HCT116 (cell line): ENCODE data around the gene ZFHX3. TPM values are rescaled to one million over a fixed set of nuclear protein-coding genes. Genes with fewer than 3 reads are reported as not detected.

Experiments used
- ATAC-seq: fragments of 200-7000 bp; cut with Tn5 transposase; 2 replicates; pipeline ENCODE4 v1.9.1; 2020; ENCODE audit warnings: mild to moderate bottlenecking, moderate library complexity
- BruUV-seq: library from RNA; stranded (reverse); fragments of 400-500 nt; replicated peaks from 2 replicates; lab custom pipeline; 2021; lab: Mats Ljungman, UMichigan
- CTCF ChIA-PET: fragments of 300-600 bp; sonication (Branson Sonifier 250); formaldehyde crosslinking; loops from one replicate; lab custom pipeline; 2021; ENCODE audit warnings: antibody characterized with exemption; lab: Charles Lee
- POLR2A ChIA-PET: fragments of 300-600, 350-600 bp; sonication (Branson Sonifier 250); formaldehyde crosslinking; loops from one replicate; lab custom pipeline; 2021; ENCODE audit warnings: antibody characterized with exemption; lab: Charles Lee
- RAD21 ChIA-PET, 2 experiments: fragments of 300-600 bp; sonication (Branson Sonifier 250); formaldehyde crosslinking; loops; one replicate each; lab custom pipeline; 2023; ENCODE audit warnings: low total read pairs in 2 of 2; ENCODE audit not compliant: uncharacterized antibody in 2 of 2, unreplicated experiment in 2 of 2, low non-redundant PET in 1 of 2; lab: Charles Lee
- DNase-seq: peaks from one replicate; pipeline ENCODE4 v3.0.0-alpha.2; 2010; ENCODE audit warnings: low read depth, low spot score
- H2AFZ ChIP-seq: fragments of 200-600 bp; shearing (Covaris generic), sonication (generic); 2 replicates; pipeline ENCODE4 v1.6.1; 2017; ENCODE audit warnings: low read depth, mixed run types, mixed read lengths, antibody characterized with exemption, low read length; ENCODE audit not compliant: poor library complexity, severe bottlenecking
- H3K27ac ChIP-seq: 2 replicates; pipeline ENCODE4 v1.5.1; 2012; ENCODE audit warnings: low read depth, low read length
- H3K27me3 ChIP-seq: fragments of 200-600 bp; sonication (generic); 2 replicates; pipeline ENCODE4 v1.6.1; 2016; ENCODE audit warnings: mixed run types, low read length, mixed read lengths; ENCODE audit not compliant: insufficient read depth
- H3K36me3 ChIP-seq, 2 experiments: fragments of 200-500 bp in 1 of 2; fragments of 200-600 bp in 1 of 2; sonication (Bioruptor generic) in 1 of 2; sonication (generic) in 1 of 2; 2 replicates each; pipeline versions ENCODE4 v1.5.1 to v1.6.1; 2014 to 2016; ENCODE audit warnings: low read length in 2 of 2, inconsistent platforms in 1 of 2, mixed read lengths in 1 of 2, mixed run types in 1 of 2; ENCODE audit not compliant: insufficient read depth in 2 of 2, control insufficient read depth in 1 of 2
- H3K4me1 ChIP-seq, 2 experiments: fragments of 200-600 bp in 1 of 2; sonication (generic) in 1 of 2; 2 replicates each; pipeline versions ENCODE4 v1.5.1 to v1.6.1; 2012 to 2017; ENCODE audit warnings: low read length in 2 of 2, inconsistent platforms in 1 of 2, mild to moderate bottlenecking in 1 of 2, mixed read lengths in 1 of 2, mixed run types in 1 of 2, moderate library complexity in 1 of 2; ENCODE audit not compliant: insufficient read depth in 2 of 2, control insufficient read depth in 1 of 2
- H3K4me2 ChIP-seq: fragments of 200-600 bp; sonication (generic); 2 replicates; pipeline ENCODE4 v1.6.1; 2017; ENCODE audit warnings: mixed run types, low read length, mixed read lengths
- H3K4me3 ChIP-seq, 2 experiments: fragments of 200-600 bp in 1 of 2; sonication (generic) in 1 of 2; replicated peaks in 1 of 2; 2 replicates each; pipeline ENCODE4 v1.5.1; 2011 to 2016; ENCODE audit warnings: low read length in 2 of 2, control low read depth in 1 of 2, low read depth in 1 of 2, mild to moderate bottlenecking in 1 of 2, mixed read lengths in 1 of 2, mixed run types in 1 of 2
- H3K79me2 ChIP-seq: fragments of 200-600 bp; sonication (generic); 2 replicates; pipeline ENCODE4 v1.6.1; 2017; ENCODE audit warnings: mild to moderate bottlenecking, mixed run types, low read length, moderate library complexity, mixed read lengths; ENCODE audit not compliant: insufficient read depth
- H3K9ac ChIP-seq: fragments of 200-600 bp; sonication (generic); 2 replicates; pipeline ENCODE4 v1.6.1; 2016; ENCODE audit warnings: low read length, mixed read lengths
- H3K9me2 ChIP-seq: fragments of 200-600 bp; sonication (generic), shearing (Covaris generic); 2 replicates; pipeline ENCODE4 v1.6.1; 2017; ENCODE audit warnings: mixed run types, mild to moderate bottlenecking, moderate library complexity; ENCODE audit not compliant: insufficient read depth
- H3K9me3 ChIP-seq, 2 experiments: fragments of 200-500 bp in 1 of 2; fragments of 200-600 bp in 1 of 2; sonication (Bioruptor generic) in 1 of 2; sonication (generic) in 1 of 2; 2 replicates each; pipeline ENCODE4 v1.6.1; 2014 to 2017; ENCODE audit warnings: low read length in 2 of 2, mixed read lengths in 2 of 2, inconsistent platforms in 1 of 2, low read depth in 1 of 2, mild to moderate bottlenecking in 1 of 2, mixed run types in 1 of 2, moderate library complexity in 1 of 2; ENCODE audit not compliant: control insufficient read depth in 1 of 2, insufficient read depth in 1 of 2
- H4K20me1 ChIP-seq: fragments of 200-600 bp; sonication (generic), shearing (Covaris generic); 2 replicates; pipeline ENCODE4 v1.6.1; 2017; ENCODE audit warnings: mixed run types, mild to moderate bottlenecking, moderate library complexity; ENCODE audit not compliant: insufficient read depth
- ATF3 ChIP-seq: IDR thresholded peaks from 2 replicates; pipeline ENCODE4 v1.6.1; 2012
- CBX3 ChIP-seq: IDR thresholded peaks from 2 replicates; pipeline ENCODE4 v1.6.1; 2012; ENCODE audit warnings: low read depth
- CEBPB ChIP-seq: IDR thresholded peaks from 2 replicates; pipeline ENCODE4 v1.6.1; 2012; ENCODE audit warnings: low read depth
- CTCF ChIP-seq, 3 experiments: fragments of 200-600 bp in 1 of 3; sonication (generic) in 1 of 3; IDR thresholded peaks in 2 of 3; conservative IDR thresholded peaks in 1 of 3; 2 replicates each; pipeline ENCODE4 v1.5.1; 2012 to 2017; ENCODE audit warnings: low read depth in 2 of 3, low read length in 2 of 3, antibody characterized with exemption in 1 of 3, borderline replicate concordance in 1 of 3, control low read depth in 1 of 3, mild to moderate bottlenecking in 1 of 3, mixed read lengths in 1 of 3, mixed run types in 1 of 3, moderate library complexity in 1 of 3; ENCODE audit not compliant: insufficient read depth in 1 of 3
- EGR1 ChIP-seq: IDR thresholded peaks from 2 replicates; pipeline ENCODE4 v1.6.1; 2012; ENCODE audit warnings: low read depth
- EZH2phosphoT487 ChIP-seq: fragments of 200-600 bp; IDR thresholded peaks from 2 replicates; pipeline ENCODE4 v1.6.1; 2018; ENCODE audit warnings: antibody characterized with exemption, borderline replicate concordance
- JUND ChIP-seq: IDR thresholded peaks from 2 replicates; pipeline ENCODE4 v1.6.1; 2012
- MAX ChIP-seq: IDR thresholded peaks from 2 replicates; pipeline ENCODE4 v1.6.1; 2012
- POLR2A ChIP-seq: IDR thresholded peaks from 2 replicates; pipeline ENCODE4 v1.7.0; 2011; ENCODE audit warnings: borderline replicate concordance; ENCODE audit not compliant: insufficient read depth, insufficient read length; ENCODE audit errors: extremely low read depth
- POLR2AphosphoS5 ChIP-seq: IDR thresholded peaks from 2 replicates; pipeline ENCODE4 v1.6.1; 2011; ENCODE audit warnings: mild to moderate bottlenecking, low read depth, low read length, moderate library complexity
- SIN3A ChIP-seq: IDR thresholded peaks from 2 replicates; pipeline ENCODE4 v1.6.1; 2012; ENCODE audit warnings: low read depth
- ZFX ChIP-seq: fragments of 450-650 bp; IDR thresholded peaks from 2 replicates; pipeline ENCODE4 v1.6.1; 2017
- ZNF274 ChIP-seq: fragments of 200-500 bp; sonication (Bioruptor generic); IDR thresholded peaks from 2 replicates; pipeline ENCODE4 v1.6.1; 2014; ENCODE audit warnings: mild to moderate bottlenecking, low read depth, low read length, inconsistent platforms
- intact Hi-C: fragments of 100-400 bp; cut with micrococcal nuclease; formaldehyde crosslinking; loops from 2 replicates; pipeline ENCODE4 v1.10.0; 2022
- total RNA-seq: library from RNA; stranded (reverse); gene quantifications from one replicate; pipeline ENCODE4 v1.2.1, GENCODE V29; 2021; ENCODE audit not compliant: unreplicated experiment
- TF ChIP-seq, protein P1 (sequence below): IDR thresholded peaks from 2 replicates; pipeline ENCODE4 v1.6.1; 2011; ENCODE audit warnings: mild to moderate bottlenecking, low read length, moderate library complexity; ENCODE audit not compliant: insufficient replicate concordance; ENCODE audit errors: extremely low read depth

The ZFHX3 gene
- total RNA-seq, 1 experiment from 2014 or later, result 6.3 TPM

DNA sequence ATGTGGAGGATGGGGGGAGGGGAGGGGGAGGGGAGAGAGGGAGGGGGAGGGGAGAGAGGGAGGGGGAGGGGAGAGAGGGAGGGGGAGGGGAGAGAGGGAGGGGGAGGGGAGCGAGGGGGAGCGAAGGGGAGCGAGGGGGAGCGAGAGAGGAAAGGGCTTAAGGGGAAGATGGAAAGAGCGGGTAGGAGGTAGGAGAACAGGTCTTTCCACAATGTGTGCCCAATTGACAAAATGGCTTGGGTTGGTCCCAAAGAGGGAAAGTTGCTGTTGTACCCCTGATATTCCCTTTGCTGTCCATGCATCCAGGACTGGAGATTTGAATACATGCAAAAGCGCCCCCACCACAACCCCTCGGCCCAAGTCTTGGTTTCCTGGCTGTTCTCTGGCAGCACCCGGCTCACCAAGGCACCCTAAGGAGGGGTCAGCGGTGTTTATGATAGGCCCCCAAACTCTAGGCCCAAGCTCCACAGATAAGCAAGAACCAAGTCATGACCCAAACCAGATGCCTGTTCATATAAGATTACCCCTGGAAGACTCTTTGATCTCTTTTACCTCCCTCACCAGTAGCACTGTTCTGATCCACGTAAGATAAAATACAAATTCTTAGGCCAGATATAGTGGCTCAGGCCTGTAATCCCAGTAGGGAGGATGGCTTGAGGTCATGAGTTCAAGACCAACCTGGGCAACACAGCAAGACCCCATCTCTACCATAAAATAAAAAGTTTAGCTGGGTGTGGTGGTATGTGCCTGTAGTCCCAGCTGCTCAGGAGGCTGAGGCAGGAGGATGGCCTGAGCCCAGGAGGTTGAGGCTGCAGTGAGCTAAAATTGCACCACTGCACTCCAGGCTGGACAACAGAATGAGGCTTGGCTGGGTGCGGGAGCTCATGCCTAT, 119.6 kb downstream of the ZFHX3 start:
- ChIA-PET POLR2A (no interaction called here), RAD21 (no interaction called here)
- Histone ChIP-seq H2AFZ (no peak overlapping the region), H3K27me3 (no peaks in the 10 kb centered on the region), H3K9ac (no peak overlapping the region), H3K4me1 (peaks cover 0 to 6% of the 10 kb centered on the region in 2 experiments; a peak in 1 of 4 replicates), H3K9me2 (no peaks in the 10 kb centered on the region), H3K4me3 (no peak overlapping the region)
- TF ChIP-seq EZH2phosphoT487, result no peak
- no peak for TF ChIP-seq ZFX
- TF ChIP-seq CTCF (IDR thresholded peaks at IDR 0.05 in 2 of 3, conservative IDR thresholded peaks at IDR 0.05 in 1 of 3; ENCODE audit: borderline replicate concordance in 1 of 3, insufficient read depth in 1 of 3, low read depth in 2 of 3, low read length in 2 of 3), result no peak
- TF ChIP-seq ATF3, result no peak
- TF ChIP-seq SIN3A, result no peak
- TF ChIP-seq ZNF274, result no peak
- no peak for TF ChIP-seq CEBPB
- TF ChIP-seq POLR2AphosphoS5, result no peak
- TF ChIP-seq, protein P1, sequence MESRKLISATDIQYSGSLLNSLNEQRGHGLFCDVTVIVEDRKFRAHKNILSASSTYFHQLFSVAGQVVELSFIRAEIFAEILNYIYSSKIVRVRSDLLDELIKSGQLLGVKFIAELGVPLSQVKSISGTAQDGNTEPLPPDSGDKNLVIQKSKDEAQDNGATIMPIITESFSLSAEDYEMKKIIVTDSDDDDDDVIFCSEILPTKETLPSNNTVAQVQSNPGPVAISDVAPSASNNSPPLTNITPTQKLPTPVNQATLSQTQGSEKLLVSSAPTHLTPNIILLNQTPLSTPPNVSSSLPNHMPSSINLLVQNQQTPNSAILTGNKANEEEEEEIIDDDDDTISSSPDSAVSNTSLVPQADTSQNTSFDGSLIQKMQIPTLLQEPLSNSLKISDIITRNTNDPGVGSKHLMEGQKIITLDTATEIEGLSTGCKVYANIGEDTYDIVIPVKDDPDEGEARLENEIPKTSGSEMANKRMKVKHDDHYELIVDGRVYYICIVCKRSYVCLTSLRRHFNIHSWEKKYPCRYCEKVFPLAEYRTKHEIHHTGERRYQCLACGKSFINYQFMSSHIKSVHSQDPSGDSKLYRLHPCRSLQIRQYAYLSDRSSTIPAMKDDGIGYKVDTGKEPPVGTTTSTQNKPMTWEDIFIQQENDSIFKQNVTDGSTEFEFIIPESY, result no peak
- TF ChIP-seq POLR2A, result no peak
- no peak for TF ChIP-seq EGR1
- TF ChIP-seq JUND, result no peak
- no peak for TF ChIP-seq CBX3
- no peak for TF ChIP-seq MAX
- TF ChIP-seq, all 23 proteins: peak for 0
- no peaks in the 10 kb centered on the region for H3K9me3 ChIP-seq
- DNase-seq (no peak), ATAC-seq (no peak)
- no peak overlapping the region for H3K4me2 ChIP-seq
- 0 out of 2 replicates have a peak, but pooled peaks cover 6% of the 10 kb centered on the region for H4K20me1 ChIP-seq
- no TSS peak for BruUV-seq
- CTCF ChIA-PET, result interaction anchor here (1.4 kb wide), 1 partner anchor 72 kb away, joined by 3 read pairs; no protein-coding TSS in a partner anchor
- H3K27ac ChIP-seq, result no peak overlapping the region
- no peaks in the 10 kb centered on the region for H3K79me2 ChIP-seq
- intact Hi-C loops, result no loop called here
- H3K36me3 ChIP-seq, result no peaks in the 10 kb centered on the region
